ENCODE results near the gene FNIP1.
"Not testable (repeated sequence)": the region's sequence is repeated elsewhere in the genome, so short reads cannot be mapped to it uniquely, and the experiment has no call there.

The FNIP1 gene

GRCh38 chr5:131786900-131787692, 9.7 kb downstream of the FNIP1 start:
- DNase-seq: no peak

- DNase-seq: no peak
These were observed 10.8 kb downstream of the FNIP1 start for GRCh38 chr5:131786036-131786435.

GRCh38 chr5:131783874-131784273, 12.9 kb downstream of the FNIP1 start:
- DNase-seq: no peak

- DNase-seq: no peak
These were observed 13.5 kb downstream of the FNIP1 start for GRCh38 chr5:131783357-131783756.

GRCh38 chr5:131782717-131783116, 14.1 kb downstream of the FNIP1 start:
- no peak for DNase-seq

GRCh38 chr5:131778141-131778540, 18.7 kb downstream of the FNIP1 start:
- not testable (repeated sequence) for DNase-seq

- no peak for DNase-seq
These were observed 20.4 kb downstream of the FNIP1 start for GRCh38 chr5:131776450-131776849.

GRCh38 chr5:131774652-131775367, 22.0 kb downstream of the FNIP1 start:
- no peak for DNase-seq

GRCh38 chr5:131773805-131774204, 23.0 kb downstream of the FNIP1 start:
- DNase-seq: no peak

GRCh38 chr5:131771692-131772091, 25.1 kb downstream of the FNIP1 start:
- no peak for DNase-seq

- DNase-seq: no peak
These were observed 26.9 kb downstream of the FNIP1 start for GRCh38 chr5:131769961-131770360.

GRCh38 chr5:131769336-131769735, 27.5 kb downstream of the FNIP1 start:
- no peak for DNase-seq

- no peak for DNase-seq
These were observed 28.9 kb downstream of the FNIP1 start for GRCh38 chr5:131767891-131768290.

GRCh38 chr5:131766689-131767088, 30.1 kb downstream of the FNIP1 start:
- DNase-seq: no peak

- DNase-seq: no peak
These were observed 31.6 kb downstream of the FNIP1 start for GRCh38 chr5:131765261-131765660.

GRCh38 chr5:131763968-131764367, 32.8 kb downstream of the FNIP1 start:
- DNase-seq: no peak

- DNase-seq: no peak
These were observed 36.0 kb downstream of the FNIP1 start for GRCh38 chr5:131760793-131761192.

- no peak for DNase-seq
These were observed 37.1 kb downstream of the FNIP1 start for GRCh38 chr5:131759704-131760103.

- DNase-seq: no peak
These were observed 38.3 kb downstream of the FNIP1 start for GRCh38 chr5:131758520-131758900.

- DNase-seq: no peak
These were observed 38.8 kb downstream of the FNIP1 start for GRCh38 chr5:131757830-131758519.

GRCh38 chr5:131756942-131757341, 39.9 kb downstream of the FNIP1 start:
- no peak for DNase-seq

GRCh38 chr5:131754363-131754762, 42.5 kb downstream of the FNIP1 start:
- DNase-seq: no peak

GRCh38 chr5:131751506-131751905, 45.3 kb downstream of the FNIP1 start:
- DNase-seq: no peak

All from NCI-H82 (cell line).